Suppressor macrophage treated with lipopolysaccharide for 4 hours (primary cell): Measurements from ENCODE around the gene SHE.

Source experiments
- DNase-seq: peaks from one replicate; pipeline ENCODE4 v3.0.0-alpha.2; 2020

Gene SHE

GRCh38 chr1:154476791-154477190 is 25.4 kb downstream of the SHE start:
- no peak for DNase-seq

DNA sequence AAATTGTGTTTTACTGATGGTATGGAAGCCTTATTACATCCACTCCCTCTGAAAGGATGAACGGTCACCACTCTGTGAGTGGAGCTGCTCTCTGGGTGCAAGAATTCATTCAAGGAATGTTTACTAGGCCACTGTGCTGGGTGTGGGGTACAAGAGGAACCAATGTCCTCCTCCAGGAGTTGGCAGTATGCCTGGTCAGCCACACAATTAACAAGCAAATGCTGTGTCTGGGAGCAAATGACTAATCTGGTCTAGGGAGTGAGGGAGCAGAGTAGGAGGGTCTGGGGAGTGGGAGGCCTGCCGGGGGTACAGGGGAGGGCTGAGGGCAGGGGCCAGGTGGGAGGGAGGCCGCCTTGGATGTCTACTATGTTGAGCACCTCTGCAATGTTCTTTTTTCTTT is 27.4 kb downstream of the SHE start:
- DNase-seq: peak; percentile 64

DNA sequence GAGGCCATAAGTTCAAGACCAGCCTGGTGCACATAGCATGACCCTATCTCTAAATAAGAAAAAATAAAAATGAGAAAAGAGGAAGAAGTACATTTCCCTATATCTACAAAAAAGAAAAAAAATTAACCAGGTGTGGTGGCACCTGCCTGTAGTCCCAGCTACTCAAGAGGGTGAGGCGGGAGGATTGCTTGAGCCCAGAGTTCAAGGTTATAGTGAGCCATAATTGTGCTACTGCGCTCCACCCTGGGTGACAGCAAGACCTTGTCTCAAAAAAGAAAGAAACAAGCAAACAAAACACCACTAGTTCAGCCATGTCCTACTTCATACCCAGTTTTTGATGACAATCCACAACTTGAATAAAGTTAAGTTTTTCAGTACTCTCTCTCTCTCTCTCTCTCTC is 30.9 kb downstream of the SHE start:
- DNase-seq: no peak

DNA sequence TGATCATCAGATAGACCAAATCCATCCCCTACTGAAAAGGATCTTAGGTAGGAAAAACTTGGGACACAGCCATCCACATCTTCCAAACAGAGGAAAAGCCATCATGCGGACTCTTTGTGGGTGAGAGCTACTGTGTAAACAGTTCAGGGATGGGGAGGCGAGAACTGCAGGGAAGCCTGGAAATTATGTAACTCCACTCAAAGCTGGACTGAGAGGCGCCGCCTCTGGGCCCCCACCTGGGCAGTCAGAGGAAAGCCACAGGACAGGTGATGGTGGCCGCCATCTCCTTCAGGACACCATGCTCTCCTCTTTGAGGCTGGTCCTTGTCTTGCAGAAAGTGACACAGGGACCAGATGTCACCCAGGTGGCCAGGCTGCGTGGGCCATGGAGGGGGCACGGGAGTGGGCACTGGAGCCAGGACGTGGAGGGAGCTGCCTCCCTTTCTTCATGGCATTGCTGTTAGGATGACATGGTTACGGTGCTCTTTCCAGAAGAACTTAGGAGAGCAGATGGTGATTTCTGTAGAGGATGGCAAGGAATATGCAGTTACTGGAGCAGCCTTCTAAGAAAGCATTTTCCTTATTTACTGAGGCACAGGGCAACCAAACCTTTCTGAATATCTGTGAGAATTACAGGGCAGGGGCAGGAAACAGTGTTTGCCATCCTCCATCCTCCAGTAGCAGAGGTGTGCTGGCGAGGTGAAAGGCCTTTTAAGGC is 32.2 kb downstream of the SHE start:
- DNase-seq: no peak

- no peak for DNase-seq
These were observed 33.5 kb downstream of the SHE start for GRCh38 chr1:154468535-154469250.

GRCh38 chr1:154467434-154468102 is 34.6 kb downstream of the SHE start:
- no peak for DNase-seq

DNA sequence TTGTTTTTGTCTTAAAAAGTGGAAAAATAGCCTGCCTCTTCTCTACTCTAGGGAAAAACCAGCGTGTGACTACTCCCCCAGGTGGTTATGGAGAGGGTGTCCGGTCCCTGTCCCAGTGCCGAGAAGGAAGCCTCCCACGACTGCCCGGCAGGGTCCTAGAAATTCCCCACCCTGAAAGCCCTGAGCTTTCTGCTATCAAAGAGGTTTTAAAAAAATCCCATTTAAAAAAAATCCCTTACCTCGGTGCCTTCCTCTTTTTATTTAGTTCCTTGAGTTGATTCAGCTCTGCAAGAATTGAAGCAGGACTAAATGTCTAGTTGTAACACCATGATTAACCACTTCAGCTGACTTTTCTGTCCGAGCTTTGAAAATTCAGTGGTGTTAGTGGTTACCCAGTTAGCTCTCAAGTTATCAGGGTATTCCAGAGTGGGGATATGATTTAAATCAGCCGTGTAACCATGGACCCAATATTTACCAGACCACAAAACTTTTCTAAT is 35.2 kb downstream of the SHE start:
- DNase-seq: peak; percentile 83

DNA sequence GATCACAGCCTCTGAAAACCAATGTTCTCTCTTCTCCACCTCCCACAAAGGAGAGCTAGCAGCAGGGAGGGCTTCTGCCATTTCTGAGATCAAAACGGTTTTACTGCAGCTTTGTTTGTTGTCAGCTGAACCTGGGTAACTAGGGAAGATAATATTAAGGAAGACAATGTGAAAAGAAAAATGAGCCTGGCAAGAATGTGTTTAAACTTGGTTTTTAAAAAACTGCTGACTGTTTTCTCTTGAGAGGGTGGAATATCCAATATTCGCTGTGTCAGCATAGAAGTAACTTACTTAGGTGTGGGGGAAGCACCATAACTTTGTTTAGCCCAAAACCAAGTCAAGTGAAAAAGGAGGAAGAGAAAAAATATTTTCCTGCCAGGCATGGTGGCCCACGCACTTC is 36.0 kb downstream of the SHE start:
- no peak for DNase-seq

- no peak for DNase-seq
These were observed 36.5 kb downstream of the SHE start for GRCh38 chr1:154465621-154466195.

- peak; percentile 83 for DNase-seq
These were observed 38.7 kb downstream of the SHE start for GRCh38 chr1:154463512-154463990.

DNA sequence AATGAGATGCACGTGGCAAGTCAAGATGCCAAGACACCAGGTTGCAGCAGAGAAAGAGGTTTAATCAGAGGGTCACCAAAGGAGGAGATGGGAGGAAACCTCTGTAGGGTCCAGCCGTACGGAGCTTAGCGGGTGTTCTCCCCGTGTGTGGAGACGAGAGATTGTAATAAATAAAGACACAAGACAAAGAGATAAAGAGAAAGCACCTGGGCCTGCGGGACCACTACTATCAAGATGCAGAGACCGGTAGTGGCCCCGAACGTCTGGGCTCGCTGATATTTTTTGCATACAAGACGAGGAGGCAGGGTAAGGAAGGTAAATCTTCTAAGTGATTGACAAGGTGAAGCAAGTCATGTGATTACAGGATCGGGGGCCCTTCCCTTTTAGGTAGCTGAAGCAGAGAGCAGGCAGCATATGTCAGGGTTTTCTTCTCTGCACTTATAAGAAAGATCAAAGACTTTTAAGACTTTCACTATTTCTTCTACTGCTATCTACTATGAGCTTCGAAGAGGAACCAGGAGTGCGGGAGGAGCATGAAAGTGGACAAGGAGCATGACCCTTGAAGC is 41.4 kb downstream of the SHE start:
- no peak for DNase-seq

DNA sequence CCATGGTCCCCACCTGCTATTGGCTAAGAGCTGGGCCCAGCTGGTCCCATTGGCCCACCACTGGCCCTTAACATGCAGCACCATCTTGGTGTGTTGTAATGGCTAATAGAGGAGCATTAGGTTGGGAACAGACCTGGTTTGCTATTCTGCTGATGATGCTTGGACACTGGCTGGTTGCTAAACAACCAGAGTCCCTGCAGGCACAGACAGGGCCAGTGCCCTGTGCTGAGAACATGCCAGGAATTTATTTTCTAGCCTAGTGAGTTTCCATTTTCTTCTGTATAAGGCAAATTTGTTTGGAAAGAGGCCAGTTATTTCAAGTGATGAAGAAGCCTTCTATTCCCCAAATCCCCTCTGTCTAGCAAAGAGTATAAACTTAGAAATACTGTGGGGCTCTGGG is 43.1 kb downstream of the SHE start:
- no peak for DNase-seq

- DNase-seq: peak; percentile 74
These were observed 45.6 kb downstream of the SHE start for GRCh38 chr1:154456631-154457030.

DNA sequence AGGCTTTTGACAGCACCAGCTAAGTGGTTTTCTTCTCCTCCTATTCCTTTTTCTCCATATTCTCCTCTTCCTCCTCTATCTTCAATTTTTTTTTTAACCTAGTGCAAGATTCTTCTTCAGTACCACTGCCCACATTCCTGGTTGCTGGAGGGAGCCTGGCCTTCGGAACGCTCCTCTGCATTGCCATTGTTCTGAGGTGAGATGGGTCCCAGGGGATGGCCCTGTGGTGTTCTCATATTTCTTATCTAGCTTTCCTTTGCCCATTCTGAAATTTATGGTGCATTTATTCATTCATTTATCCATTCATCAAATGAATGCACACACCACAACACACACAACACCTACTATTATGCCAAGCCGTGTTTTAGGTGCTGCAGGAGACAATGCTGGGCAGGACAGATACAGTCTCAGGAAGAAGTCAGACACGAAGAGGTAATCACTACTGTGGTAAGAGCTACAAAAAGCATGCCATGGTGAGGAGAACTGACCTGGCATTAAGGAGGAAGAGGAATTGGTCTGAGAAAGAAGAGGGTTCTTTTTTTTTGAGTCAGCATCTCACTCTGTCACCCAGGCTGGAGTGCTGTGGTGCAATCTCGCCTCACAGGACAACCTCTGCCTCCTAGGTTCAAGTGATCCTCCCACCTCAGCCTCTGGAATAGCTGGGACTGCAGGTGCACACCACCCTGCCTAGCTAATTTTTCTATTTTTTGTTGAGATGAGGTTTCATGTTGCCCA is 47.7 kb downstream of the SHE start:
- peak; percentile 69 for DNase-seq

GRCh38 chr1:154453574-154454352 is 48.4 kb downstream of the SHE start:
- DNase-seq: peak; percentile 66

- DNase-seq: peak; percentile 52
These were observed 49.1 kb downstream of the SHE start for GRCh38 chr1:154453161-154453560.

DNA sequence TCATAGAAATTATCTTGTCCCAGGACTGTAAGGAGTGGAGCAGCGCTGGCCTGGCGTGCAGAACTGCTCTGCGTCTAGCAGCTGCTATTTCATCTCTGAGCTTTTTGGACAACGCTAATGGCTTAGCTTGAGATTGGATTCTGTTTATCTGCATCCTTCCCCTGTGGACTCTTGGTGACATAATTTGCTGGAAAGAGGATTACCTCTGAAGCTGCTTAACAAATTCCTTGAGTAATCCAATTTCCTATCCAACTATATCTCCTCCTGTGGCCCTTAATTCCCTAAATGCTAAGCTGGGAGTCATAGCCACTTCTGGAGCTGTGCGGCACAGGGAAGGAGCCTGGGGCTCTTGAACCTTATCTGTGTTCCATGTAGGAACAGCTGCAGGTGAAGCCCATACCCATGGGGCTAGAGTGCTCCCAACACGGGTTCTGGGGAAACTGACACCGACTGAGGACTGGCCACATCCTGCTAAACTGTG is 53.8 kb downstream of the SHE start:
- no peak for DNase-seq

GRCh38 chr1:154446789-154447188 is 55.4 kb downstream of the SHE start:
- DNase-seq: no peak

GRCh38 chr1:154446292-154446691 is 55.9 kb downstream of the SHE start:
- no peak for DNase-seq

DNA sequence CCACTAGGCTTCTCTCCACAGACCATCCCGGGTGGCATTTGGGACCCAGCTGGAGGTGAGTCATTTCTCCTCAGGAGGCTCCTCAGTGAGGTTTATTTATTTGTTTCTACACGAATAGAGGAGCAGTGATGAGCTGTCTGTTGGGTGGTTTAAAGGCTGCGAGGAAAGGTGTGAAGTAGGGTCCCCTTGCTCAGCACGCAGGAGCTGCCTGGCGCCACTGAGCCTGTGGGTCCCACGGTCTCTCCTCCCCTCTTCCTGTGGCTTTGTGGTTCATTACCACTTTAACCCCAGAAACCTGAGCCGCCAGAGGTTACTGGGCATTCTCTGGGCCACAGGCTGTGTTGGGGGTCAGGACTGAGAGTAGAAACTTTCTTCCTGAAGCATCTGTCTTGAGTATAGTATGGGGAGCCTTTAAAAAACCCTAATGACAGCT is 57.2 kb downstream of the SHE start:
- no peak for DNase-seq
